Bronchial epithelial cell (primary cell): ENCODE data around the gene PPP1R36. TPM values are rescaled to one million over a fixed set of nuclear protein-coding genes. Genes with fewer than 3 reads are reported as not detected.
A peak's percentile ranks its signal among the peaks of the same experiment; 100 is the strongest.
"Not testable (repeated sequence)": the region's sequence is repeated elsewhere in the genome, so short reads cannot be mapped to it uniquely, and the experiment has no call there.

Source experiments
- DNase-seq: peaks from one replicate; pipeline ENCODE4 v3.0.0-alpha.2; 2010; ENCODE audit warnings: low read depth
- FAIRE-seq: peaks from 2 replicates; lab custom pipeline; 2011; peaks lifted over from hg19 to GRCh38; lab: Jason Lieb, UNC
- H3K27me3 ChIP-seq: 2 replicates; pipeline ENCODE4 v1.5.1; 2011; ENCODE audit warnings: low read length; ENCODE audit not compliant: control insufficient read depth, insufficient read depth
- H3K36me3 ChIP-seq: 2 replicates; pipeline ENCODE4 v1.5.1; 2011; ENCODE audit warnings: low read length; ENCODE audit not compliant: control insufficient read depth, insufficient read depth
- H3K4me3 ChIP-seq: 2 replicates; pipeline ENCODE4 v1.5.1; 2011; ENCODE audit warnings: mild to moderate bottlenecking, low read depth, low read length, control low read depth
- CTCF ChIP-seq: IDR thresholded peaks from 2 replicates; pipeline ENCODE4 v1.5.1; 2011; ENCODE audit warnings: mild to moderate bottlenecking, moderate library complexity, low read length, control low read depth, inconsistent platforms; ENCODE audit not compliant: insufficient read depth, severe bottlenecking
- total RNA-seq: library from RNA; depleted of rRNA; stranded (reverse); fragments of >200 nt; gene quantifications from 2 replicates; pipeline ENCODE4 v1.2.1, GENCODE V29; 2014

Gene PPP1R36
- total RNA-seq, 1 donor from 2014 or later = 1.1 TPM

- TF ChIP-seq CTCF = no peak
- no peak for FAIRE-seq
- peak; percentile 76 for DNase-seq
- H3K4me3 ChIP-seq = no peak overlapping the region
- no peaks in the 10 kb centered on the region for H3K27me3 ChIP-seq
- no peaks in the 10 kb centered on the region for H3K36me3 ChIP-seq
These were observed 19.4 kb downstream of the PPP1R36 start for GRCh38 chr14:64569138-64569631.

- not testable (repeated sequence) for FAIRE-seq, H3K36me3 ChIP-seq, H3K4me3 ChIP-seq, H3K27me3 ChIP-seq, DNase-seq
These were observed 19.9 kb downstream of the PPP1R36 start for GRCh38 chr14:64569646-64570045.

- FAIRE-seq = no peak
These were observed 22.8 kb downstream of the PPP1R36 start for GRCh38 chr14:64572386-64573104.

GRCh38 chr14:64573109-64573508 lies 23.3 kb downstream of the PPP1R36 start:
- Histone ChIP-seq H3K36me3 (no peaks in the 10 kb centered on the region), H3K27me3 (no peaks in the 10 kb centered on the region), H3K4me3 (no peak overlapping the region)
- DNase-seq (no peak), FAIRE-seq (no peak)
- no peak for TF ChIP-seq CTCF

More at GRCh38 chr14:64572386-64573104, 22.8 kb downstream of the PPP1R36 start:
- no peak for TF ChIP-seq CTCF
- DNase-seq = no peak
- H3K27me3 ChIP-seq = no peaks in the 10 kb centered on the region
- H3K36me3 ChIP-seq = no peaks in the 10 kb centered on the region
- H3K4me3 ChIP-seq = no peak overlapping the region

GRCh38 chr14:64574371-64575107 lies 24.8 kb downstream of the PPP1R36 start:
- FAIRE-seq (no peak), DNase-seq (no peak)
- TF ChIP-seq CTCF = no peak
- no peak overlapping the region for H3K4me3 ChIP-seq
- H3K36me3 ChIP-seq = no peaks in the 10 kb centered on the region
- no peaks in the 10 kb centered on the region for H3K27me3 ChIP-seq

- no peak for TF ChIP-seq CTCF
- H3K27me3 ChIP-seq = no peaks in the 10 kb centered on the region
- no peaks in the 10 kb centered on the region for H3K36me3 ChIP-seq
- DNase-seq (no peak), FAIRE-seq (no peak)
- no peak overlapping the region for H3K4me3 ChIP-seq
These were observed 27.4 kb downstream of the PPP1R36 start for GRCh38 chr14:64577211-64577610.
